Stomach (tissue), 4 donors: Measurements from ENCODE around the gene JCAD.

ENCODE experiments used
- CTCF ChIP-seq, 7 experiments: fragments of 450-650 bp in 4 of 7; fragments of 200-600 bp in 3 of 7; sonication (generic) in 3 of 7; IDR thresholded peaks; one replicate each; pipeline ENCODE4 v1.5.1; 2016 to 2019; ENCODE audit warnings: antibody characterized with exemption in 7 of 7, control low read depth in 2 of 7, mild to moderate bottlenecking in 1 of 7
- POLR2A ChIP-seq, 4 donors: fragments of 450-650 bp; IDR thresholded peaks; one replicate each; pipeline ENCODE4 v1.6.1; 2016; ENCODE audit warnings: antibody characterized with exemption in 4 of 4, control low read depth in 2 of 4, mild to moderate bottlenecking in 1 of 4, moderate library complexity in 1 of 4

GRCh38 chr10:29987471-29987870 is 71.9 kb downstream of the JCAD start:
- no peak for TF ChIP-seq CTCF (IDR thresholded peaks at IDR 0.05)
- no peak for TF ChIP-seq POLR2A (IDR thresholded peaks at IDR 0.05)
